ENCODE measurements around the gene GRIA1. TPM values are rescaled to one million over a fixed set of nuclear protein-coding genes. Genes with fewer than 3 reads are reported as not detected.

GRIA1 gene
- polyA plus RNA-seq, 3 donors = 1.3 to 4.0 (median 3.4) TPM

GRCh38 chr5:153496835-153497234 lies 6.4 kb downstream of the GRIA1 start:
- no peak for DNase-seq (ENCODE audit: low read depth in 3 of 3, low spot score in 2 of 3)

- no peak for DNase-seq (ENCODE audit: low read depth in 3 of 3, low spot score in 2 of 3)
Observed at GRCh38 chr5:153498516-153498915, 8.0 kb downstream of the GRIA1 start.

DNA sequence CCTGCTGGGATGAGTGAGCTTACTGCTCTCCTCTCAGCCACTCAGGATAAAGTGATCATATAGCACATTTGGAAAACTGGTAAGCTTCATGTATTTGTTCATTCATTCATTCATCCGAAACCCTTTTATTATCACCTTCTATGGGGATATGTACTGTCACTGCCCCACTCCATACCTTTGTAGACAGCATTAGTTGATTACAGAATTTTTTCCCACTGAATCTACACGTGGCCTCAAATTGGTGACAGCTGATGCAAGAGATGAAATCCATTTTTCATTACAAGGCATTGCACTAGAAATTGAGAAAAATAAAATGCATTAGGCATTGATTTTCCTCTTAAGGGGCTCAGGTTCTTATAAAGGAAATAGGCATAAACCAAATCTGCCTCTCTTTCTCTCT lies 9.7 kb downstream of the GRIA1 start:
- DNase-seq (ENCODE audit: low read depth in 3 of 3, low spot score in 2 of 3) = no peak

GRCh38 chr5:153504726-153505125 lies 14.3 kb downstream of the GRIA1 start:
- DNase-seq (ENCODE audit: low read depth in 3 of 3, low spot score in 2 of 3) = no peak

- no peak for DNase-seq (ENCODE audit: low read depth in 3 of 3, low spot score in 2 of 3)
Observed at GRCh38 chr5:153508700-153509099, 18.2 kb downstream of the GRIA1 start.

- DNase-seq (ENCODE audit: low read depth in 3 of 3, low spot score in 2 of 3) = no peak
Observed at GRCh38 chr5:153511622-153512021, 21.2 kb downstream of the GRIA1 start.

GRCh38 chr5:153513156-153513555 lies 22.7 kb downstream of the GRIA1 start:
- DNase-seq (ENCODE audit: low read depth in 3 of 3, low spot score in 2 of 3) = no peak

- no peak for DNase-seq (ENCODE audit: low read depth in 3 of 3, low spot score in 2 of 3)
Observed at GRCh38 chr5:153515301-153515700, 24.8 kb downstream of the GRIA1 start.

- no peak for DNase-seq (ENCODE audit: low read depth in 3 of 3, low spot score in 2 of 3)
Observed at GRCh38 chr5:153516504-153517240, 26.2 kb downstream of the GRIA1 start.

GRCh38 chr5:153517241-153517611 lies 26.8 kb downstream of the GRIA1 start:
- no peak for DNase-seq (ENCODE audit: low read depth in 3 of 3, low spot score in 2 of 3)

DNA sequence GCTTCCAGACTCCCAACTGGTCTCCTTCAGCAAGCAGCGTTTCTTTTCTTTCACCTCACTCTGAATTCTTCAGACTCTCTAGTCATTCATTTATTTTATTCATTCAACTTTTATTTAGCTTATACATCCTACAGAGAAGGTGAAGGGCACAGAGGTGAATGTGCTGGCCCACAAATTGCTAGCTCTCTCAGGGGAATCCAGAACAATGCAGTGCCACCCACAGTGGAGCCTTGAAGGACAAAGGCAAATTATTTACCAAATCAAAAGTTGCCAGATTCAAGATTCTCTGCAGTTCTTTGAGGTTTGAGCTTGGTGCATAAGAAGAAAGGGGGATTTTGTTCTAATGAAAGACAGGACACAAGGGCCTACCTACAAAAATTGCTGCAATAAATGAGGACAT lies 29.7 kb downstream of the GRIA1 start:
- no peak for DNase-seq (ENCODE audit: low read depth in 3 of 3, low spot score in 2 of 3)

GRCh38 chr5:153520952-153521351 lies 30.5 kb downstream of the GRIA1 start:
- DNase-seq (ENCODE audit: low read depth in 3 of 3, low spot score in 2 of 3) = no peak

- no peak for DNase-seq (ENCODE audit: low read depth in 3 of 3, low spot score in 2 of 3)
Observed at GRCh38 chr5:153523211-153523610, 32.7 kb downstream of the GRIA1 start.

GRCh38 chr5:153523831-153524230 lies 33.4 kb downstream of the GRIA1 start:
- DNase-seq (ENCODE audit: low read depth in 3 of 3, low spot score in 2 of 3) = no peak

DNA sequence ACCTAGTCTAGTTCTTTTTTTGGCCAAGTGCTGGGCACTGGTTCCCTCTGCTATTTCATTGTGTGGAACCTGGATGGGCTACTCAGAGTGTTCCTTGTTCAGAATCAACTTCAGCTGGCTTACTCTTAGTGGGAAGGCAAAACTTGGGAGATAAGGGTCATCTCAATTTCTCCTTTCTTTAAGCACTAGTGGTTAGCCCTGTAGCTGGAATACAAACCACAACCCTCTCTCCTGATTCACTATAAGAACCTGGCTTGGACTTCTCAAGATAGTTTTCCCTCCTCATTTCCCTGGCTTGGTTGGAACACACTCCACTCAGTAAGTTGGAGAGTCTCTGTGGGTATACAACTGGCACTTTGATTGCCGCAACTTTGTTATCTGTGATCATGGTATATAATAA lies 35.1 kb downstream of the GRIA1 start:
- no peak for DNase-seq (ENCODE audit: low read depth in 3 of 3, low spot score in 2 of 3)

DNA sequence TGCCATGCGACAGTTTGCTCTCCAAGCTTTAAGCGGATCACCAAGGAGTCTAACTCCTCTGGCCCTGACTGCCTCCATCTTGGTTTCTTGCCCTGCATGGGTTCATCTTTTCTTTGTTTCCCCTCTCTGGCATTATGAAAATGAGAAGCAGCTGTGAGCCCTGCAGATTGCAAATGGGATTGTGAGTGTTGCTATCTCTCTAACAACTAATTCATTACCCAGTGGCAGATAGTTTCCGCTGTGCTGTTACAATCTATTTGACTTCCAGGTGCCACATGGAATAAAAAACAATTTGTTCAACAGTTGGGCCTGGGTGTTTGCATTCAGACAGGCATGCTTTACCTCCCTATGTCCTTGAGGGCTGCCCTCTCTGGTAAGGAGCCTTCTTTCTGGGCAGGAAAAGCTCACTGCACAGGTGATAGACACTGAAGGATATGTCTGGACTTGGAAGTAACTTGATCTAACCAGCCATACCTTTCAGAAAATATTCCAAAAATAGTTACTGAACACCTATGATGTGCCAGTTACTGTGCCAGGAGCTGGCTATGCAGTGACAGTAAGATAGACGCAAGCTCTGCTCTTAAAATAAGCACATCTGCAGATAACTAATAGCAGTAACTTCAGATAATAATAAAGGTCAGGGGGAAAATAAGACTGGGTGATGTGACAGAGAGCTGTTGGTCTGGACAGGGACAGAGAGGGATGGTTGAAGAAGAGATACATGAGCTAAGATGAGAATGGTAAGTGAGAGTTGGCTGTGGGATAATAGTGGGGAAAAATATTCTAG lies 40.1 kb downstream of the GRIA1 start:
- DNase-seq (ENCODE audit: low read depth in 3 of 3, low spot score in 2 of 3) = no peak

DNA sequence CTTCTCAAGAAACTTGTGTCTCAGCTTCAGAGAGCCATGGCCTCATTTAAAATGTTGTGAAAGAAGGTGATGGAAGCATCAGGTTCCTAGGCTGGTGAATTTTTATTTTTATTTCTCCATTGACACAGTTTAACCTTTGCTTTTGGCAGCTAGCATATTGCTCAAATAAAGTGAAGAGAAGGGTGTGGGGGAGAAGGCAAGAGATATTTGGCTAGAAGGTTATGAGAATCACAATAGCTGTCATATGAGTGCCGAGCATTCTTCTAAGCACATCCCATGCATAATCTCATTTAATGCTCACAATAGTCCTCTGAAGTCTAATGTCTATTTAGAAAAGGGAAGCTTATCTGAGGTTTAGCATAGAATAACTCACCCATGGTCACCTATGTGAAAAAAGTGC lies 43.1 kb downstream of the GRIA1 start:
- no peak for DNase-seq (ENCODE audit: low read depth in 3 of 3, low spot score in 2 of 3)

DNA sequence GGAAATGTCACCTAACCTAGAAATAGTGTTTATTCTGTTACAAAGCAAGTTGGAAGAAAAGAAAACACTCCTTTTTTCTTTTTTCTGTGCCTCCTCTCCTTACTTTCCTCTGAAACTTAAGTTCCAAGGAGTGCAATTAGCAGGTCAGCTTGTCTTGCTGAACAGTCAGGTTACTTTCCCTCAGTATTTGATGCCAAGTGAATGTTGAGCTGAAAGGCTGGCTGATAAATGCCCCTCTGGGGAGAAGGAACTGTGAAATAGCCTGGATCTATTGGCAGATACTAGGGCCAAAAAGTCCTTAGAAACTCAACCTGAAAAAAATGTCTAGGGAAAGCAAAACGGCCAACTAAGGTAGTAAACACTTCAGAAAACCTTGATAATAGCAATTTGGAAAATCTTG lies 43.6 kb downstream of the GRIA1 start:
- DNase-seq (ENCODE audit: low read depth in 3 of 3, low spot score in 2 of 3) = no peak

DNA sequence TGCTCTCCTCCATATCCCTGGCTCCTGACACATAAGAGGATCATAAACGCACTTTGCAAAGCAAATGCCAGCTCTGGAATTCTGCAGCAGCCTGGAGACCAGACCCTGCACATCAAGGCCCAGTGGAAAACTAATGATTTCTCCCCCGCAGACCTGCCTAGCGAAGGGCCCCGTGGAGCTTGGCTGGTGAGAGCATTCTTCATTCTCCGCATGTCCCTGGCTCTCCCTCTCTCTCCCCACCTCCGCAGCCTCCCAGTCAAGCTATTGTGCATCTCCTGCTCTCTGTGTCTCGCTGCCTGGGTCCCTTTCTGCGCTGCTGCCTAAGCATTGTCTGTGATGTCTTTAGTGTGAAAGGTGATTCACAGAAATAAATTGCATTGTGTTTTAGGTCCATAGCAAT lies 46.7 kb downstream of the GRIA1 start:
- DNase-seq (ENCODE audit: low read depth in 3 of 3, low spot score in 2 of 3) = no peak

DNA sequence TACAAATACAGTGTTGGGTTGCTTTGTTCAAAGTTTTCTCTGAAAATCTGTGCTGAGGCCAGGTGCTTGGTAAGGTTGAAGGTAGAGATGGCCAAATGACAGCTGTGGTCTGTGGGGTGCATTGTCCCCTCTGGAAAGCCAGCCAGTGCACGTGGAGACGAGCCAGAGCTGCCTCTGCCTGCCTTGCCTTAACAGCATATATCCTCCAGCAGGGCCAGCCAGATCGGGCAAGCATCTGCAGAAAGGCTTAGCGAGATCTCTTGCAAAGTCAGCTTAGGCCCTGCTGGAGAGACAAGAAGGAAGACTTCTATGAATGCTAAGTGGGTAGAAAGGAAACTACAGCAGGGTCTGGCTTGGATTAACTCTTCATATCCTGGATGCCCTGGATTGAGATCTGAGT lies 49.5 kb downstream of the GRIA1 start:
- DNase-seq (ENCODE audit: low read depth in 3 of 3, low spot score in 2 of 3) = no peak

DNA sequence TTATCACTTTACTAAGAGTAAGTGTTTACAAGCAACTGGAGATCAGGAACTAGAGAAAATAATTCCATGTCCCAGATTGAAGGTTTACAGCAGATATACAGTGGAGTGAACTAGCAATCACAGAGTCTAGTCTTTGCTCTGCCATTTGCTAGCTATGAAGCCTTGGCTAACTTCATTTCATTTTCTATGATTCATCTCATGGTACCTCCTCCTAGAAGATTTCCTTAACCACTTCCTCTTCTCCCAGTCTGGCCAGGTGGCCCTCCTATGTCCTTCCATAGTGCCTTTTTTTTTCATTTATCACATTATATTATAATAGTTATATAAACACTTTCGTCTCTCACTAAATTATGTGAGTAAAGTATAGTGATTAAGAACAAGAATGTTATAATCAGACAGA lies 52.1 kb downstream of the GRIA1 start:
- DNase-seq (ENCODE audit: low read depth in 3 of 3, low spot score in 2 of 3) = no peak

GRCh38 chr5:153543288-153543687 lies 52.8 kb downstream of the GRIA1 start:
- no peak for DNase-seq (ENCODE audit: low read depth in 3 of 3, low spot score in 2 of 3)
